ENCODE data around the gene GLYR1. TPM values are rescaled to one million over a fixed set of nuclear protein-coding genes. Genes with fewer than 3 reads are reported as not detected.

GLYR1 gene
- total RNA-seq, 4 donors from 2014 or later, result 36.8 to 52.6 (median 51.3) TPM

DNA sequence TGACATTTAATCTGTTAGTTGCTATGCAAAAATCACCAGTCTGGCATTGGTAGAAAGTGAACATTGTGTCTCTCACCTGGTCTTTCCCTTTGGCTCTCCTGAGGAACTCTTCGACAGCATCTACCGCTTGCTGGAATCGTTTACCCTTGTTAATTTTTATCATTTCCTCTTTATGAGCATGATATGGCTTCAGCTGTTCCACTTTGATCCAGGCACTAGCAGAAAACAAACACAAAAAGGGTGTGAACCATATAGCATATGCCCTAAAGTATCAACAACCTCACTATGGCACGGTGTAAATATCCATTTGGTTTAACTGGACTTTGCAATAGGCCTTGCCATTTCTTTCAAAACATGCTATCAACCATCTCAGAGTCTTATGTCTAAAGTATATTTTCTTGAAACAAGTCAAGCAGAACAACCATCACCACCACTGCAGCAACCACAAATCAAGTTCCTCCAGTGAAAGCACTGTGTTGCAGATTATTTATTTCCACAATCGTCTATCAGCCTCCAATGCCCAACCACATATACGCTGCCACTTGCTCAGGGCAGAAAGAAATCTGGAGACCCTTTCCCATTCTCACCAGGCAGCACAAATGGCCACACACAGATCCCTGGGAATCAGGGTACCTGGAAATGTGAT lies 14.3 kb downstream of the GLYR1 start:
- intact Hi-C loops (cut with DNase I; ENCODE audit: low total_unique reads), result no loop called here
- no peak for DNase-seq (ENCODE audit: low spot score in 2 of 2)
- 81 to 85% methylated on average over 6 of the region's 6 CpGs for WGBS, 2 donors
- TF ChIP-seq, protein P1, sequence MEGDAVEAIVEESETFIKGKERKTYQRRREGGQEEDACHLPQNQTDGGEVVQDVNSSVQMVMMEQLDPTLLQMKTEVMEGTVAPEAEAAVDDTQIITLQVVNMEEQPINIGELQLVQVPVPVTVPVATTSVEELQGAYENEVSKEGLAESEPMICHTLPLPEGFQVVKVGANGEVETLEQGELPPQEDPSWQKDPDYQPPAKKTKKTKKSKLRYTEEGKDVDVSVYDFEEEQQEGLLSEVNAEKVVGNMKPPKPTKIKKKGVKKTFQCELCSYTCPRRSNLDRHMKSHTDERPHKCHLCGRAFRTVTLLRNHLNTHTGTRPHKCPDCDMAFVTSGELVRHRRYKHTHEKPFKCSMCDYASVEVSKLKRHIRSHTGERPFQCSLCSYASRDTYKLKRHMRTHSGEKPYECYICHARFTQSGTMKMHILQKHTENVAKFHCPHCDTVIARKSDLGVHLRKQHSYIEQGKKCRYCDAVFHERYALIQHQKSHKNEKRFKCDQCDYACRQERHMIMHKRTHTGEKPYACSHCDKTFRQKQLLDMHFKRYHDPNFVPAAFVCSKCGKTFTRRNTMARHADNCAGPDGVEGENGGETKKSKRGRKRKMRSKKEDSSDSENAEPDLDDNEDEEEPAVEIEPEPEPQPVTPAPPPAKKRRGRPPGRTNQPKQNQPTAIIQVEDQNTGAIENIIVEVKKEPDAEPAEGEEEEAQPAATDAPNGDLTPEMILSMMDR (IDR thresholded peaks at IDR 0.05), result no peak
- TF ChIP-seq POLR2A (IDR thresholded peaks at IDR 0.05), result no peak
- H3K4me3 ChIP-seq (ENCODE audit: low read depth, poor library complexity, severe bottlenecking), result no peak overlapping the region

DNA sequence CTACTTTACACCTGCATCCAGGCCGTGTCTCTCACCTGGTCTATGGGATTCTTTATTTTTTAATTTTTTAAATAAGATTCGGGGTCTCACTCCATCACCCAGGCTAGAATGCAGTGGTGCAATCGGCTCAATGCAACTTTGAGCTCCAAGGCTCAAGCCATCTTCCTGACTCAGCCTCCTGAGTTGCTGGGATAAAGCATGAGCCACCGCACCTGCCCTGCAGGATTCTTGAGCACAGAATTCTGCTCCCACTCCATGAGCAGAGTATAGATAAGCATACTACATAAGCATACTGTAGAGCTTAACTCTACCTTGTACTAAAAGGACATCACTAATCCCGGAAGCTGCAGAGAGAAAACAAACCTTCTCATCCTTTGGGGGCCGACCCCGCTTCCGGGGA lies 15.5 kb downstream of the GLYR1 start:
- TF ChIP-seq, protein P1 (IDR thresholded peaks at IDR 0.05), result no peak
- no peak for TF ChIP-seq POLR2A (IDR thresholded peaks at IDR 0.05)
- 95 to 97% methylated on average over 8 of the region's 8 CpGs for WGBS, 2 donors
- intact Hi-C loops (cut with DNase I; ENCODE audit: low total_unique reads), result no loop called here
- DNase-seq (ENCODE audit: low spot score in 2 of 2), result no peak
- H3K4me3 ChIP-seq (ENCODE audit: low read depth, poor library complexity, severe bottlenecking), result no peak overlapping the region

DNA sequence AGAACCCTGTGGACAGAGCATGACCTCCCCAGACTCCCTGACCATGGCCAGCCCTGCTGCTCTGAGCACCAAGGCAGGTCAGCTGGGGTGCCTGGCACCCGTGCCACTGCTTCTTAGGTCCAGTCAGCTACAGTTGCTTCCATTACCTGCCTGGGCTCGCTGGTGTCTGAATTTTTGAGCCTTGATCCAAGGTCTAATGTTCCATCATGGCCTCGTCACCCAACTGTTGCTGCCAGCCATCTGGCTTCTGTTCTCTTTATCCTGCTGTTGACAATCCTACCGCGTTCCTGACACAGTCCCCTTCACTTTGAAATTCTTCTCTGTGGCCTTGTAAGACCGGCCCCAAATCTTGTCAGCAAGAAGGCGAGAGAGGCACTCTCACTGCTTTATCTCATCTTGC lies 16.7 kb downstream of the GLYR1 start:
- H3K4me3 ChIP-seq (ENCODE audit: low read depth, poor library complexity, severe bottlenecking), result no peak overlapping the region
- 89 to 91% methylated on average over 7 of the region's 7 CpGs for WGBS, 2 donors
- intact Hi-C loops (cut with DNase I; ENCODE audit: low total_unique reads), result no loop called here
- DNase-seq (ENCODE audit: low spot score in 2 of 2), result no peak
- TF ChIP-seq, protein P1 (IDR thresholded peaks at IDR 0.05), result no peak
- no peak for TF ChIP-seq POLR2A (IDR thresholded peaks at IDR 0.05)

DNA sequence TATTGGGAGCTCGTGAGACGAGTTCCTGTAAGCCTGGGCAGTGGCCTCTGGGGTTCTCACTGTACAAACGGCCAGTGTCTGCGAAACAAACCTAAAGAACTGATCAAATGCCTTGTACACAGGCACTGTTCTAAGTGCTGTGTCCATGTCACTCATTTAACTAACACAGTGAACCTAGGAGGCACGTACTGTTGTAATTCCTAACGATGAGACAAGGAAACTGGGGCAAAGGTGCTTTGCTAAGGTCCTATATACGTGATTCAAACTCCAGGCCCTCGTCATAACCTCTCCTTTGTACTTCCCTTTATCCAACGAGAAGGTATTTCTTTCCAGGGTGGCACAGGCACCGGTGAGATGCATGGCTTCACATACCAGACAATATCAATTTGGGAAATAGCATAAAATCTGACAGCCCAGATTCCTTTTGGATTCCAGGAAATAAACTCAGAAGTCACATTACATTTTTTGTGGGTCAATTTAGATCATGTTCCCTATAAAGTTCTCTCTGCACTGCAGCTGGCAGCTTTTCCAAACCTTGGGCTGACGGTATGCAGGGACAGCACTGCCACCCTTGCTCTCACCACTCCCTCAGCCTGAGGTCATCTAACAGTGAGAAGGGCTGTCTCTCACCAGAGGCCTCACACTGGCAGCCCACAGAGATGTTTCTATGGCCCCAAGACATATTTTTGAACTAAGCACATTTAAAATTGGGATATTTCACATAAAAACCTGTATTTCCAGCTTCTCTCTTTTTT lies 18.3 kb downstream of the GLYR1 start:
- no peak for DNase-seq (ENCODE audit: low spot score in 2 of 2)
- intact Hi-C loops (cut with DNase I; ENCODE audit: low total_unique reads), result no loop called here
- 91 to 94% methylated on average over 11 of the region's 11 CpGs for WGBS, 2 donors
- H3K4me3 ChIP-seq (ENCODE audit: low read depth, poor library complexity, severe bottlenecking), result no peak overlapping the region
- no peak for TF ChIP-seq POLR2A (IDR thresholded peaks at IDR 0.05)

DNA sequence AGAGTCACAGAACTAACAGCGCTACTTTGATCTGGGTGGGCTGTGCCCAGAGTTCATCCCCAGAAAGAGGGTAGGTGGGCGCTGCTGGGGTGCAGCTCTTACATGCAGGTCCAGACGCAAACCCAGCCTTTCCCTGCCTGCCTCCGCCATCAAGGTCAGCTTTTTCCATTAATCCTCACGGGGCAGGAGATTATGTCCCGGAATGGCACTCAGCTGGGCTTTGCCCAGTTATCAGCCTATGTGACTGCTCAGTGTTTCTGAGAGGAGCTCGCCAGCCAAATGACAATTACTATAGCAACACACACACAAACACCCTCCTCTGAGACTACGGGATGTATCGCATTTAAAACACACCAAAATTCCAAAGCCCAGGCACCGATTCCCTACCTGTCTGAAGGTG lies 20.1 kb downstream of the GLYR1 start:
- intact Hi-C loops (cut with DNase I; ENCODE audit: low total_unique reads), result no loop called here
- DNase-seq (ENCODE audit: low spot score in 2 of 2), result no peak
- no peak overlapping the region for H3K4me3 ChIP-seq (ENCODE audit: low read depth, poor library complexity, severe bottlenecking)
- 86 to 91% methylated on average over 10 of the region's 10 CpGs for WGBS, 2 donors
- TF ChIP-seq, protein P1 (IDR thresholded peaks at IDR 0.05), result no peak
- TF ChIP-seq POLR2A (IDR thresholded peaks at IDR 0.05), result no peak

DNA sequence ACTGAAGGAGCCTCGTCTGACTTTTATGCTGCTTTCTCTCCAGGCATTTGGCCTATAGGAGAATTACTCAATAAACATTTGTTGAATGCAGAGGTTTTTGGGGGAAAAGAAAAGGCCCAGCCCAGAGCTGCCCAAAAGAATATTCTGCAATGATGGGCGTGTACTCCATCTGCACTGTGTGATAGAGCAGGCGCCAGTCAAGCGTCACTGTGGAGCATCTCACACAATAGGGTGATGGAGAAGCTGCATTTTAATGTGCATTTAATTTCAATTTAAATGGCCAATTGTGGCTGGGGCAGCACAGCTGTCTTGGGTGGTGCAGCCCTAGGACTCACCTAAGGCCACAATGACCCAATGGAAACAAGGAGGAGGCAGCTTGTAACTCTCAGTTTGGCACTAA lies 20.6 kb downstream of the GLYR1 start:
- DNase-seq (ENCODE audit: low spot score in 2 of 2), result no peak
- no peak overlapping the region for H3K4me3 ChIP-seq (ENCODE audit: low read depth, poor library complexity, severe bottlenecking)
- TF ChIP-seq, protein P1 (IDR thresholded peaks at IDR 0.05), result no peak
- TF ChIP-seq POLR2A (IDR thresholded peaks at IDR 0.05), result no peak
- intact Hi-C loops (cut with DNase I; ENCODE audit: low total_unique reads), result no loop called here
- 92 to 93% methylated on average over 4 of the region's 4 CpGs for WGBS, 2 donors

Data from lower leg skin (tissue), 4 donors.